SK-N-SH (cell line): ENCODE data around the gene EFNA3. TPM values are rescaled to one million over a fixed set of nuclear protein-coding genes. Genes with fewer than 3 reads are reported as not detected.

ENCODE experiments used
- CTCF ChIA-PET: fragments of 300-600, 350-600 bp; formaldehyde crosslinking; extraction: SDS; loops from one replicate; lab custom pipeline; 2021; lab: Yijun Ruan, JAX
- POLR2A ChIA-PET: fragments of 350-600 bp; sonication (Branson Sonifier 250); formaldehyde crosslinking; extraction: SDS; loops from one replicate; lab custom pipeline; 2020; ENCODE audit warnings: antibody characterized with exemption, inconsistent platforms; lab: Yijun Ruan, JAX
- DNase-seq: peaks from one replicate; pipeline ENCODE4 v3.0.0; 2012
- H2AFZ ChIP-seq: fragments of 200-600 bp; sonication (generic); 2 replicates; pipeline ENCODE4 v1.8.1; 2016; ENCODE audit warnings: antibody characterized with exemption, mild to moderate bottlenecking, low read depth
- H3F3A ChIP-seq: fragments of 200-600 bp; sonication (generic); replicated peaks from 2 replicates; pipeline ENCODE3; 2016; ENCODE audit warnings: antibody characterized with exemption, mild to moderate bottlenecking; ENCODE audit not compliant: insufficient read depth
- H3K27ac ChIP-seq, 2 experiments: fragments of 200-500 bp in 1 of 2; fragments of 200-600 bp in 1 of 2; sonication (Bioruptor generic) in 1 of 2; sonication (generic), shearing (Covaris generic) in 1 of 2; 2 replicates each; pipeline versions ENCODE4 v1.5.1 to v1.6.1; 2014 to 2016; ENCODE audit warnings: low read depth in 2 of 2, inconsistent platforms in 1 of 2, low read length in 1 of 2, mild to moderate bottlenecking in 1 of 2, mixed read lengths in 1 of 2
- H3K27me3 ChIP-seq: fragments of 200-600 bp; sonication (generic), shearing (Covaris generic); 2 replicates; pipeline ENCODE4 v1.6.1; 2016; ENCODE audit warnings: mixed run types; ENCODE audit not compliant: insufficient read depth
- H3K36me3 ChIP-seq, 2 experiments: fragments of 200-500 bp in 1 of 2; fragments of 200-600 bp in 1 of 2; sonication (Bioruptor generic) in 1 of 2; sonication (generic) in 1 of 2; replicated peaks in 1 of 2; 2 replicates each; pipeline versions ENCODE3 to v1.5.1; 2014 to 2016; ENCODE audit warnings: low read length in 1 of 2, mild to moderate bottlenecking in 1 of 2; ENCODE audit not compliant: insufficient read depth in 2 of 2, control insufficient read depth in 1 of 2
- H3K4me1 ChIP-seq, 2 experiments: fragments of 200-500 bp in 1 of 2; fragments of 200-600 bp in 1 of 2; sonication (Bioruptor generic) in 1 of 2; sonication (generic), shearing (Covaris generic) in 1 of 2; 2 replicates each; pipeline versions ENCODE4 v1.5.1 to v1.6.1; 2014 to 2016; ENCODE audit warnings: low read depth in 1 of 2, low read length in 1 of 2, mixed run types in 1 of 2; ENCODE audit not compliant: insufficient read depth in 2 of 2, control insufficient read depth in 1 of 2
- H3K4me2 ChIP-seq: fragments of 200-600 bp; sonication (generic), shearing (Covaris generic); 2 replicates; pipeline ENCODE4 v1.6.1; 2017; ENCODE audit warnings: mixed run types
- H3K4me3 ChIP-seq, 2 experiments: fragments of 200-500 bp in 1 of 2; fragments of 200-600 bp in 1 of 2; sonication (Bioruptor generic) in 1 of 2; sonication (generic), shearing (Covaris generic) in 1 of 2; 2 replicates each; pipeline versions ENCODE4 v1.5.1 to v1.8.1; 2014 to 2016; ENCODE audit warnings: low read depth in 2 of 2, inconsistent platforms in 1 of 2, low read length in 1 of 2, mild to moderate bottlenecking in 1 of 2, mixed read lengths in 1 of 2, moderate library complexity in 1 of 2
- H3K79me2 ChIP-seq: fragments of 200-600 bp; sonication (generic); 2 replicates; pipeline ENCODE4 v1.8.1; 2017; ENCODE audit warnings: mild to moderate bottlenecking; ENCODE audit not compliant: insufficient read depth
- H3K9ac ChIP-seq: fragments of 200-600 bp; sonication (generic); 2 replicates; pipeline ENCODE4 v1.6.1; 2017; ENCODE audit warnings: mixed run types
- H3K9me2 ChIP-seq: fragments of 200-600 bp; sonication (generic); 2 replicates; pipeline ENCODE4 v1.6.1; 2017; ENCODE audit warnings: mixed run types
- H3K9me3 ChIP-seq: fragments of 200-600 bp; sonication (generic); 2 replicates; pipeline ENCODE4 v1.6.1; 2017; ENCODE audit warnings: mixed run types, mild to moderate bottlenecking, moderate library complexity
- H4K20me1 ChIP-seq: fragments of 200-600 bp; sonication (generic); 2 replicates; pipeline ENCODE4 v1.6.1; 2017; ENCODE audit warnings: mild to moderate bottlenecking, mixed run types; ENCODE audit not compliant: insufficient read depth
- CTCF ChIP-seq: fragments of 200-600 bp; sonication (generic); IDR thresholded peaks from 2 replicates; pipeline ENCODE4 v1.6.1; 2017; ENCODE audit warnings: antibody characterized with exemption, mild to moderate bottlenecking, moderate library complexity
- FOSL2 ChIP-seq: IDR thresholded peaks from 2 replicates; pipeline ENCODE4 v1.4.0; 2012; ENCODE audit warnings: low read depth, mild to moderate bottlenecking, moderate library complexity, borderline replicate concordance
- FOXJ3 ChIP-seq: sonication (generic); formaldehyde crosslinking; IDR thresholded peaks from 2 replicates; pipeline ENCODE4 v1.5.1; 2020; ENCODE audit warnings: mild to moderate bottlenecking, missing genetic modification reagents
- FOXM1 ChIP-seq: IDR thresholded peaks from 2 replicates; pipeline ENCODE4 v1.4.0; 2012; ENCODE audit warnings: low read depth, mild to moderate bottlenecking
- GATA2 ChIP-seq: sonication (generic); formaldehyde crosslinking; IDR thresholded peaks from 2 replicates; pipeline ENCODE4 v1.5.0; 2020; ENCODE audit warnings: mild to moderate bottlenecking, missing genetic modification reagents
- JUND ChIP-seq: IDR thresholded peaks from 2 replicates; pipeline ENCODE4 v1.4.0; 2012
- MAX ChIP-seq: IDR thresholded peaks from 2 replicates; pipeline ENCODE4 v1.4.0; 2012; ENCODE audit warnings: low read depth
- MXI1 ChIP-seq: IDR thresholded peaks from 2 replicates; pipeline ENCODE4 v1.6.1; 2012; ENCODE audit warnings: mild to moderate bottlenecking, low read depth, low read length, improper control_type of control experiment
- PBX3 ChIP-seq: IDR thresholded peaks from 2 replicates; pipeline ENCODE4; 2012
- RAD21 ChIP-seq: IDR thresholded peaks from 2 replicates; pipeline ENCODE4 v1.6.1; 2012; ENCODE audit warnings: mild to moderate bottlenecking, low read length
- RCOR1 ChIP-seq: fragments of 150-350 bp; IDR thresholded peaks from 2 replicates; pipeline ENCODE4 v1.6.1; 2017; ENCODE audit warnings: antibody characterized with exemption, low read length
- RFX5 ChIP-seq: IDR thresholded peaks from 2 replicates; pipeline ENCODE4 v1.6.1; 2012; ENCODE audit warnings: mild to moderate bottlenecking, improper control_type of control experiment, low read length
- SIN3A ChIP-seq: IDR thresholded peaks from 2 replicates; pipeline ENCODE4 v1.6.1; 2012; ENCODE audit warnings: low read depth, mild to moderate bottlenecking, low read length, moderate library complexity, borderline replicate concordance
- SMC3 ChIP-seq: IDR thresholded peaks from 2 replicates; pipeline ENCODE4 v1.6.1; 2012; ENCODE audit warnings: low read depth, low read length, improper control_type of control experiment
- USF1 ChIP-seq: IDR thresholded peaks from 2 replicates; pipeline ENCODE4 v1.4.0; 2012; ENCODE audit warnings: low read depth, borderline replicate concordance
- WGBS: methylation state at CpG from one replicate; pipeline ENCODE4 v1.1.6; 2017; ENCODE audit warnings: low lambda C conversion rate; 5-methylcytosine and 5-hydroxymethylcytosine counted together
- polyA plus RNA-seq, 3 experiments: library from polyadenylated mRNA; depleted of rRNA; stranded (reverse); fragments of >200 nt; gene quantifications; 2 replicates each; pipeline ENCODE4 v1.2.3, GENCODE V29; 2012

Gene EFNA3
- polyA plus RNA-seq, 1 of the 3 experiments (the other 2 are of a cell fraction): 6.0 TPM

- POLR2A ChIA-PET: interaction anchor here (1.0 to 1.6 kb wide), 2 partner anchors 33 to 43 kb away, joined by 4 to 5 read pairs; no protein-coding TSS in a partner anchor
- peak overlapping the region; percentile 91 for H3K4me2 ChIP-seq
- TF ChIP-seq PBX3 (no peak), FOXJ3 (CRISPR knock-in tag) (no peak), SIN3A (peak; percentile 37; the same call in 1 of the 2 replicates), CTCF (no peak), MAX (peak; percentile 65), SMC3 (no peak), GATA2 (CRISPR knock-in tag) (0 out of 2 replicates have a peak, but pooled peaks have one; percentile 6), FOXM1 (no peak), RCOR1 (no peak), MXI1 (peak; percentile 55), USF1 (no peak), JUND (no peak), RAD21 (no peak), FOSL2 (peak; percentile 31; the same call in 1 of the 2 replicates), RFX5 (0 out of 2 replicates have a peak, but pooled peaks have one; percentile 16)
- TF ChIP-seq, all 33 proteins: peak for 6
- peak overlapping the region; percentile 78 for H2AFZ ChIP-seq
- no peaks in the 10 kb centered on the region for H4K20me1 ChIP-seq
- DNase-seq: peak; percentile 66
- no peaks in the 10 kb centered on the region for H3K9me3 ChIP-seq
- peak overlapping the region; percentile 96 to 98 for H3K27ac ChIP-seq
- H3K79me2 ChIP-seq: peaks cover 38% of the 10 kb centered on the region
- peaks cover 35% of the 10 kb centered on the region for H3F3A ChIP-seq
- peak overlapping the region; percentile 72 to 73 for H3K4me3 ChIP-seq
- H3K9me2 ChIP-seq: no peaks in the 10 kb centered on the region
- H3K9ac ChIP-seq: peak overlapping the region; percentile 89
- CTCF ChIA-PET: interaction anchor here (0.7 to 5.6 kb wide), 11 partner anchors 11 to 286 kb away, joined by 3 to 43 read pairs (median 4); partner anchors contain the start of genes KRTCAP2, MTX1 and THBS3
- H3K27me3 ChIP-seq: no peaks in the 10 kb centered on the region
- H3K4me1 ChIP-seq: peaks cover 9 to 43% of the 10 kb centered on the region in 2 experiments; a peak in 3 of 4 replicates
- peaks cover 17 to 34% of the 10 kb centered on the region in 2 experiments for H3K36me3 ChIP-seq
- 9% methylated on average over 17 of the region's 18 CpGs for WGBS
Observed at GRCh38 chr1:155134880-155135414, 56.3 kb downstream of the EFNA3 start.
